Neutrophil (primary cell): ENCODE measurements around the gene ABCB8.
A peak's percentile ranks its signal among the peaks of the same experiment; 100 is the strongest.

ENCODE experiments used
- H3K27ac ChIP-seq: fragments of 200-600 bp; sonication (generic); 2 replicates; pipeline ENCODE4 v1.5.1; 2016; ENCODE audit warnings: mild to moderate bottlenecking, moderate library complexity
- H3K27me3 ChIP-seq: fragments of 200-600 bp; sonication (generic); 2 replicates; pipeline ENCODE4 v1.6.0; 2016; ENCODE audit warnings: mild to moderate bottlenecking
- H3K36me3 ChIP-seq: fragments of 200-600 bp; sonication (generic); 2 replicates; pipeline ENCODE4 v1.5.1; 2017
- H3K4me1 ChIP-seq, 2 experiments: fragments of 200-600 bp in 1 of 2; sonication (generic) in 1 of 2; 1 replicate in 1 of 2; 2 replicates in 1 of 2; pipeline versions ENCODE4 v1.5.1 to v1.6.1; 2013 to 2016; ENCODE audit warnings: low read depth in 1 of 2, low read length in 1 of 2, mild to moderate bottlenecking in 1 of 2, moderate library complexity in 1 of 2; ENCODE audit not compliant: control insufficient read depth in 1 of 2, insufficient read depth in 1 of 2
- H3K4me3 ChIP-seq, 2 experiments: fragments of 200-600 bp in 1 of 2; sonication (generic) in 1 of 2; 1 replicate in 1 of 2; 2 replicates in 1 of 2; pipeline ENCODE4 v1.5.1; 2013 to 2016; ENCODE audit warnings: low read depth in 1 of 2, low read length in 1 of 2, mild to moderate bottlenecking in 1 of 2, moderate library complexity in 1 of 2
- H3K9me3 ChIP-seq: fragments of 200-600 bp; sonication (generic); 2 replicates; pipeline ENCODE4 v1.5.1; 2016
- TF ChIP-seq, protein P1 (sequence below): fragments of 200-600 bp; sonication (generic); IDR thresholded peaks from 2 replicates; pipeline ENCODE4 v1.5.1; 2016; ENCODE audit warnings: antibody characterized with exemption

Gene ABCB8

DNA sequence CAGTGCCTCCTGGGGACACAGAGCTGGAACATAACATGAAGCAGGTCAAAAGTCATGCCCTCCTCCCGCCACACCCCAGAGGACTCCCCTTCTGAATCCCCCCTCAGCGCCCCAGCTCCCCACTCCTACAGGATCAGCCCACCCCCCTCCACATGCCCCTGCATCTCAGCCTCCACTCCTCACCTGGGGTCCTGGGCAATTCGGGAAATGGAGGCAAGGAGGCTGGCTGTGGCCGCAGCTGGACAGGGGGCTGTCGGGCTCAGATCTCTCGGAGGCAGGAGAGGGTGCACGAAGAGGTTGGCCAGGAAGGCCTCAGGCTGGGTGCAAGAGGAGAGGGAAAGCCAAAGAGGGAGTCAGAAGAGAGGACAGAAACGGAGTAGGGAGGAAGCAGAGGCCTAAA, 11.7 kb upstream of the ABCB8 start:
- Histone ChIP-seq H3K27ac (no peak overlapping the region), H3K27me3 (peaks cover 100% of the 10 kb centered on the region), H3K4me1 (peaks cover 20 to 22% of the 10 kb centered on the region in 2 experiments), H3K36me3 (no peaks in the 10 kb centered on the region), H3K4me3 (no peak overlapping the region), H3K9me3 (no peaks in the 10 kb centered on the region)
- TF ChIP-seq, protein P1, sequence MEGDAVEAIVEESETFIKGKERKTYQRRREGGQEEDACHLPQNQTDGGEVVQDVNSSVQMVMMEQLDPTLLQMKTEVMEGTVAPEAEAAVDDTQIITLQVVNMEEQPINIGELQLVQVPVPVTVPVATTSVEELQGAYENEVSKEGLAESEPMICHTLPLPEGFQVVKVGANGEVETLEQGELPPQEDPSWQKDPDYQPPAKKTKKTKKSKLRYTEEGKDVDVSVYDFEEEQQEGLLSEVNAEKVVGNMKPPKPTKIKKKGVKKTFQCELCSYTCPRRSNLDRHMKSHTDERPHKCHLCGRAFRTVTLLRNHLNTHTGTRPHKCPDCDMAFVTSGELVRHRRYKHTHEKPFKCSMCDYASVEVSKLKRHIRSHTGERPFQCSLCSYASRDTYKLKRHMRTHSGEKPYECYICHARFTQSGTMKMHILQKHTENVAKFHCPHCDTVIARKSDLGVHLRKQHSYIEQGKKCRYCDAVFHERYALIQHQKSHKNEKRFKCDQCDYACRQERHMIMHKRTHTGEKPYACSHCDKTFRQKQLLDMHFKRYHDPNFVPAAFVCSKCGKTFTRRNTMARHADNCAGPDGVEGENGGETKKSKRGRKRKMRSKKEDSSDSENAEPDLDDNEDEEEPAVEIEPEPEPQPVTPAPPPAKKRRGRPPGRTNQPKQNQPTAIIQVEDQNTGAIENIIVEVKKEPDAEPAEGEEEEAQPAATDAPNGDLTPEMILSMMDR: no peak

DNA sequence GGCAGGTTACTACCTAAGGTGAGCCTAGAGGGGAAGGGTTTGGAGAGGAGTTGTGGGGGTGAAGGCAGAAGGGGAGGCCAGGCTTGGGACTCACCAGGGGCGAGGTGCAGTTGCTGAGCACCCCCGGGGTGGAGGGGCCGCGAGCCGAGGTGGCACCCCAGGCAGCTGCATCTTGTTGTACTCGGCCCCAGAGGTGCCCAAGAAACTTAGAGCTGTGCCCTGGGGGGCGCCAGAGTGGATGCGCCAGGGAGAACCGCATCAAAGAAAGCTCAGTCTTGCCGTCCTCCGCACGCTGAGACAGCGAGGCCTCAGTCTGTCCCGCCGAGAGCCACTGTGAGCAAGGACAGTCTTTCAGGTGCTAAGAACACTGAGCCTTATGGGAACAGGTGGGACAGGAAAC, 11.3 kb upstream of the ABCB8 start:
- H3K27ac ChIP-seq: no peak overlapping the region
- no peaks in the 10 kb centered on the region for H3K36me3 ChIP-seq
- TF ChIP-seq, protein P1: no peak
- H3K27me3 ChIP-seq: peaks cover 100% of the 10 kb centered on the region
- peaks cover 20 to 22% of the 10 kb centered on the region in 2 experiments for H3K4me1 ChIP-seq
- H3K9me3 ChIP-seq: no peaks in the 10 kb centered on the region
- no peak overlapping the region for H3K4me3 ChIP-seq

DNA sequence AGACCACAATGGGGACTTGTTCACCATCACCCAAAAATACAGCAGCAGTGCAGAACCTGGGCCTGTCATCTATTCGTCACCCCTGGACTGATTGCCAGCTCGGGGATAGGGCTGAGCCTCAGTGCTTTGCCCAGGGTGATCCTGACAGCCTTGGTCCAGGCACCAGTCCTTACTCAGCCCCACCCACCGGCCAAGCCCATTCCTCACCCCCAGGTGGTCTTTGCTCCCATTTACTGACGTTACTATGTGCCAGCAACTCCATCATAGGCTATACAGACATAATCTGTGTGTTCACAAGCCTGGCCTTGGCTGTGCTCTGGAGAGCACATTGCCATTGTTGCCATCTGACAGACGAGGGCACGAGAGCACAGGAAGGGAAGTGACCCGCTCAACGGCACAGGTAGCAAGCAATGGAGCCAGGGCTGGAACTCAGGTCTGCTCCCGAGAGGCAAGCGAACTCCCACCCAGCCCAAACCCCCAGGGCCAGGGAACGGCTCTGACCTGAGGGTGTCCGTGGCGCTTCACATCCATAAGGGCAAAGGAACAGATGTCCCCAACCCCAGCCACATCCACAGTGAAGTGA, 10.8 kb upstream of the ABCB8 start:
- Histone ChIP-seq H3K36me3 (no peaks in the 10 kb centered on the region), H3K27ac (no peak overlapping the region), H3K4me1 (peaks cover 20 to 22% of the 10 kb centered on the region in 2 experiments), H3K27me3 (peaks cover 100% of the 10 kb centered on the region), H3K4me3 (no peak overlapping the region), H3K9me3 (no peaks in the 10 kb centered on the region)
- TF ChIP-seq, protein P1: no peak

DNA sequence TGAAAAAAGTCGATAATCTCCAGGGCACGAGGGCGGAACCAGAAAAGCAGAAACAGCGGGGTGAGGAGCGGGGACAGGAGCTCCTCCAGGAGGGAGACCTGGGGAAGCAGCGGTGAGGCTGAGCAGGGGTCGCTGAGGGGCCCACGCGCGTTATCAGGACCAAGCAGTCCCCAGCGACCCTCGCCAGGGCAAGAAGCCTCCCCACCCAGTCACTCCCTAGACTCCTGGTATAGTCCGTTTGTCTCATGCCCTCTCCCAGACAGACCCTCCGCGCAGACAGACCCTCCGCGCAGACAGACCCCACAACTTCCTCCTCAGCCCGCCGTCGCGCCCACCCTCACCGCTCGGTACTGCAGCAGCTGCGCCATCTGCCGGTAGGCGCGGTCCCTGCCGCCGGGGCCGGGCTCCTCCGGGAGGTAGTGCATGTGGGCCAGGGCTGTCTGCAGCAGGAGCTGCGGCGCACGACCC, 10.3 kb upstream of the ABCB8 start:
- peaks cover 100% of the 10 kb centered on the region for H3K27me3 ChIP-seq
- H3K36me3 ChIP-seq: no peaks in the 10 kb centered on the region
- peak overlapping the region in 1 of 2 experiments; percentile 4 for H3K4me3 ChIP-seq
- peaks cover 20 to 22% of the 10 kb centered on the region in 2 experiments for H3K4me1 ChIP-seq
- H3K27ac ChIP-seq: no peak overlapping the region
- no peaks in the 10 kb centered on the region for H3K9me3 ChIP-seq
- TF ChIP-seq, protein P1: peak; percentile 60

DNA sequence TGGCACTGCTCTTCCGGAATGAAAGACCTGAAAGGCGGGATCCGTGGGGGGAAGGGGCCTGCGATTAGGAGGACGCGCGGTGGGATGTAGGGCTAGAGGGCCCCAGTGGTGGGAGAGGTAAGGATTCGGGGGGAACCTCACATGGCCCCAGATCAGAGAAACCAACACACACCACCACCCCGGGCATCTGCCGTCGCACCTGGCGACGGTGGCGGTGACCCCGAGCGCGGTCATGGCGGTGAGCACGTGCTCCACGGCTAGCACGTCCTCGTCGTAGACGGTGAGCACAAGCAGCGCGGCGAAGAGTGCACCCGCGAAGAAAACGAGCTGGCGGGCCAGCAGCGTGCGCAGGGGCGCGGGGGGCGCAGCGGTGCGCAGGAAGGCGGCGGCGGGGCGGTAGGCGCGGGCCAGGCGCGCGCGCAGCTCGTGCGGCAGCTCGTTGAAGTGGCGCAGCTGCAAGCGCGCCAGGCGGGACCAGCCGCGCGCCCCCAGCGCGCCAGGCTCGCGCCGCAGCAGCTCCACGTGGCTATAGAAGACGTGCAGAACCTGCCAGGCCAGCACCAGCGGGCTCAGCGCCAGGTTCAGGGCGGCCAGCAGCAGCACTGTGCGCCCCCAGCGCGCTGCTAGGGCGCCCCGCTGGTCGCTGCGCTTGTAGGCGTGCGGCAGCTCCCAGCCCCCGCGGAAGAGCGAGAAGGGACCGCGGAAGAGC, 9.7 kb upstream of the ABCB8 start:
- Histone ChIP-seq H3K27ac (no peak overlapping the region), H3K27me3 (peaks cover 100% of the 10 kb centered on the region), H3K4me1 (peaks cover 18 to 22% of the 10 kb centered on the region in 2 experiments), H3K36me3 (no peaks in the 10 kb centered on the region), H3K4me3 (peak overlapping the region in 1 of 2 experiments; percentile 4), H3K9me3 (no peaks in the 10 kb centered on the region)
- TF ChIP-seq, protein P1: no peak
